NOMO-1 treated with dmso at 0.1 percent for 144 hours (cell line): ENCODE data around the gene ESYT3.

ENCODE experiments used
- DNase-seq: peaks from one replicate; lab custom pipeline; 2025; ENCODE audit not compliant: unreplicated experiment; lab: John Stamatoyannopoulos, UW

Gene ESYT3

GRCh38 chr3:138459619-138460535 is 25.5 kb downstream of the ESYT3 start:
- no peak for DNase-seq

GRCh38 chr3:138460536-138461205 is 26.3 kb downstream of the ESYT3 start:
- DNase-seq, result no peak

GRCh38 chr3:138461246-138461645 is 26.8 kb downstream of the ESYT3 start:
- DNase-seq, result no peak

GRCh38 chr3:138461896-138462295 is 27.5 kb downstream of the ESYT3 start:
- no peak for DNase-seq

- DNase-seq, result no peak
Observed at GRCh38 chr3:138463724-138464490, 29.5 kb downstream of the ESYT3 start.

- no peak for DNase-seq
Observed at GRCh38 chr3:138464491-138464860, 30.1 kb downstream of the ESYT3 start.

- no peak for DNase-seq
Observed at GRCh38 chr3:138465451-138465850, 31.0 kb downstream of the ESYT3 start.

GRCh38 chr3:138465925-138466324 is 31.5 kb downstream of the ESYT3 start:
- no peak for DNase-seq

- no peak for DNase-seq
Observed at GRCh38 chr3:138467931-138468330, 33.5 kb downstream of the ESYT3 start.

- DNase-seq, result no peak
Observed at GRCh38 chr3:138468451-138468850, 34.0 kb downstream of the ESYT3 start.

GRCh38 chr3:138468886-138469285 is 34.5 kb downstream of the ESYT3 start:
- DNase-seq, result no peak

GRCh38 chr3:138469874-138470273 is 35.5 kb downstream of the ESYT3 start:
- DNase-seq, result no peak

GRCh38 chr3:138470687-138471086 is 36.3 kb downstream of the ESYT3 start:
- no peak for DNase-seq

- no peak for DNase-seq
Observed at GRCh38 chr3:138471481-138471880, 37.1 kb downstream of the ESYT3 start.

GRCh38 chr3:138472141-138472825 is 37.9 kb downstream of the ESYT3 start:
- no peak for DNase-seq

GRCh38 chr3:138473391-138473790 is 39.0 kb downstream of the ESYT3 start:
- no peak for DNase-seq

- DNase-seq, result no peak
Observed at GRCh38 chr3:138474163-138474562, 39.7 kb downstream of the ESYT3 start.

GRCh38 chr3:138476526-138476925 is 42.1 kb downstream of the ESYT3 start:
- no peak for DNase-seq

- no peak for DNase-seq
Observed at GRCh38 chr3:138477120-138477519, 42.7 kb downstream of the ESYT3 start.

- DNase-seq, result no peak
Observed at GRCh38 chr3:138477801-138478200, 43.4 kb downstream of the ESYT3 start.

- DNase-seq, result peak; percentile 36
Observed at GRCh38 chr3:138479438-138479863, 45.0 kb downstream of the ESYT3 start.
